Measurements from ENCODE around the gene P2RY10. TPM values are rescaled to one million over a fixed set of nuclear protein-coding genes. Genes with fewer than 3 reads are reported as not detected.

The P2RY10 gene
- total RNA-seq, 3 donors from 2014 or later (not counting 1 experiment from before 2014, with no cell fraction given) = 17.4 to 21.5 (median 19.7) TPM

Other genes with a start within 250 kb of the P2RY10 start
- not detected for gene LPAR4, start 197.7 kb upstream of the P2RY10 start, total RNA-seq
- 10 to 100 TPM; 39.2 to 58.2 (median 51.4) TPM for gene GPR174, start 199.3 kb downstream of the P2RY10 start, total RNA-seq

Data from natural killer cell (primary cell).